Sigmoid colon (tissue), 3 donors: Measurements from ENCODE around the gene CRTC1.

Experiments used
- CTCF ChIP-seq, 4 experiments: fragments of 450-650 bp in 3 of 4; fragments of 200-600 bp in 1 of 4; IDR thresholded peaks; one replicate each; pipeline ENCODE4 v1.5.1; 2016 to 2019; ENCODE audit warnings: antibody characterized with exemption in 4 of 4, mild to moderate bottlenecking in 3 of 4, moderate library complexity in 2 of 4
- POLR2A ChIP-seq, 2 donors: fragments of 450-650 bp; IDR thresholded peaks; one replicate each; pipeline ENCODE4 v1.6.1; 2016; ENCODE audit warnings: antibody characterized with exemption in 2 of 2, mild to moderate bottlenecking in 2 of 2, moderate library complexity in 2 of 2

- TF ChIP-seq POLR2A (IDR thresholded peaks at IDR 0.05): no peak
- no peak for TF ChIP-seq CTCF (IDR thresholded peaks at IDR 0.05)
These were observed 36.1 kb upstream of the CRTC1 start for GRCh38 chr19:18647371-18647767.
